GM23338 (cell line): ENCODE measurements around the gene MAPK1.
"Not testable (repeated sequence)": the region's sequence is repeated elsewhere in the genome, so short reads cannot be mapped to it uniquely, and the experiment has no call there.

Experiments
- CREB1 ChIP-seq: fragments of 250-450 bp; sonication (Bioruptor Pico); IDR thresholded peaks from 2 replicates; pipeline ENCODE4 v1.5.0; 2020; ENCODE audit warnings: low read depth, mild to moderate bottlenecking, moderate library complexity
- CTCF ChIP-seq, 2 experiments: fragments of 200-600 bp in 1 of 2; sonication (generic) in 1 of 2; conservative IDR thresholded peaks; 2 replicates each; pipeline versions ENCODE4 v1.5.1 to v1.6.1; 2016 to 2017; ENCODE audit warnings: antibody characterized with exemption in 2 of 2, low read depth in 2 of 2, mild to moderate bottlenecking in 2 of 2, moderate library complexity in 1 of 2
- ETS1 ChIP-seq: IDR thresholded peaks from 2 replicates; pipeline ENCODE4 v1.6.1; 2016; ENCODE audit warnings: antibody characterized with exemption
- EZH2 ChIP-seq: fragments of 200-600 bp; sonication (generic); IDR thresholded peaks from one replicate; pipeline ENCODE4 v1.8.0; 2017; ENCODE audit warnings: antibody characterized with exemption, mild to moderate bottlenecking, low read depth; ENCODE audit not compliant: unreplicated experiment
- EZH2phosphoT487 ChIP-seq: fragments of 200-600 bp; sonication (generic); IDR thresholded peaks from one replicate; pipeline ENCODE4 v1.8.1; 2018; ENCODE audit warnings: antibody characterized with exemption; ENCODE audit not compliant: unreplicated experiment
- JUNB ChIP-seq: IDR thresholded peaks from one replicate; pipeline ENCODE4 v1.6.1; 2016; ENCODE audit warnings: antibody characterized with exemption; ENCODE audit not compliant: unreplicated experiment
- NANOG ChIP-seq: IDR thresholded peaks from 2 replicates; pipeline ENCODE4 v1.6.1; 2016; ENCODE audit warnings: antibody characterized with exemption, borderline replicate concordance
- POLR2AphosphoS5 ChIP-seq: IDR thresholded peaks from 2 replicates; pipeline ENCODE4 v1.6.1; 2016; ENCODE audit warnings: antibody characterized with exemption, low read depth
- ZNF114 ChIP-seq: fragments of 250-450 bp; sonication (Bioruptor Pico); IDR thresholded peaks from 2 replicates; pipeline ENCODE4 v1.5.0; 2020; ENCODE audit warnings: mild to moderate bottlenecking, moderate library complexity
- ZNF331 ChIP-seq: fragments of 250-450 bp; sonication (Bioruptor Pico); IDR thresholded peaks from 2 replicates; pipeline ENCODE4 v1.5.0; 2020; ENCODE audit warnings: low read depth, mild to moderate bottlenecking, moderate library complexity
- TF ChIP-seq, protein P1 (sequence below): IDR thresholded peaks from one replicate; pipeline ENCODE4 v1.6.1; 2018; ENCODE audit warnings: antibody characterized with exemption; ENCODE audit not compliant: unreplicated experiment

DNA sequence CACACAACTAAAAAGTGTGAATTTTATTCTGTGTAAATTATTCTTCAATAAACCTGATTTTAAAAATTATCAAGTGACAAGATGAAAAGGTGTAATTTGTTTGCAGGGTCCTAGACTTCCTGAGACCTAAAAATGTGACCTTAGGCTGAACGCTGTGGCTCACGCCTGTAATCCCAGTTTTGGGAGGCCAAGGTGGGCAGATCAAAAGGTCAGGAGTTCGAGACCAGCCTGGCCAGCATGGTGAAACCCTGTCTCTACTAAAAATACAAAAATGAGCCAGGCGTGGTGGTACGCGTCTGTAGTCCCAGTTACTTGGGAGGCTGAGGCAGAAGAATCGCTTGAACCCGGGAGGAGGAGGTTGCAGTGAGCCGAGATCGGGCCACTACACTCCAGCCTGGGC lies 79.9 kb downstream of the MAPK1 start:
- TF ChIP-seq EZH2phosphoT487; CREB1 (CRISPR knock-in tag); CTCF (conservative IDR thresholded peaks at IDR 0.05; ENCODE audit: low read depth in 2 of 2); POLR2AphosphoS5; EZH2; ZNF114; ETS1; JUNB; NANOG; ZNF331 (CRISPR knock-in tag): not testable (repeated sequence)
- TF ChIP-seq, protein P1, sequence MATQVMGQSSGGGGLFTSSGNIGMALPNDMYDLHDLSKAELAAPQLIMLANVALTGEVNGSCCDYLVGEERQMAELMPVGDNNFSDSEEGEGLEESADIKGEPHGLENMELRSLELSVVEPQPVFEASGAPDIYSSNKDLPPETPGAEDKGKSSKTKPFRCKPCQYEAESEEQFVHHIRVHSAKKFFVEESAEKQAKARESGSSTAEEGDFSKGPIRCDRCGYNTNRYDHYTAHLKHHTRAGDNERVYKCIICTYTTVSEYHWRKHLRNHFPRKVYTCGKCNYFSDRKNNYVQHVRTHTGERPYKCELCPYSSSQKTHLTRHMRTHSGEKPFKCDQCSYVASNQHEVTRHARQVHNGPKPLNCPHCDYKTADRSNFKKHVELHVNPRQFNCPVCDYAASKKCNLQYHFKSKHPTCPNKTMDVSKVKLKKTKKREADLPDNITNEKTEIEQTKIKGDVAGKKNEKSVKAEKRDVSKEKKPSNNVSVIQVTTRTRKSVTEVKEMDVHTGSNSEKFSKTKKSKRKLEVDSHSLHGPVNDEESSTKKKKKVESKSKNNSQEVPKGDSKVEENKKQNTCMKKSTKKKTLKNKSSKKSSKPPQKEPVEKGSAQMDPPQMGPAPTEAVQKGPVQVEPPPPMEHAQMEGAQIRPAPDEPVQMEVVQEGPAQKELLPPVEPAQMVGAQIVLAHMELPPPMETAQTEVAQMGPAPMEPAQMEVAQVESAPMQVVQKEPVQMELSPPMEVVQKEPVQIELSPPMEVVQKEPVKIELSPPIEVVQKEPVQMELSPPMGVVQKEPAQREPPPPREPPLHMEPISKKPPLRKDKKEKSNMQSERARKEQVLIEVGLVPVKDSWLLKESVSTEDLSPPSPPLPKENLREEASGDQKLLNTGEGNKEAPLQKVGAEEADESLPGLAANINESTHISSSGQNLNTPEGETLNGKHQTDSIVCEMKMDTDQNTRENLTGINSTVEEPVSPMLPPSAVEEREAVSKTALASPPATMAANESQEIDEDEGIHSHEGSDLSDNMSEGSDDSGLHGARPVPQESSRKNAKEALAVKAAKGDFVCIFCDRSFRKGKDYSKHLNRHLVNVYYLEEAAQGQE: not testable (repeated sequence)
